ENCODE measurements around the gene FAM168A. TPM values are rescaled to one million over a fixed set of nuclear protein-coding genes. Genes with fewer than 3 reads are reported as not detected.

Gene FAM168A
- polyA plus RNA-seq, 1 donor (not counting 4 experiments of a cell fraction or from before 2014, with no cell fraction given), result 11.8 TPM

- H3K4me2 ChIP-seq (ENCODE audit: control insufficient read depth, extremely low read depth, insufficient read depth, low read depth, low read length), result no peak overlapping the region
- TF ChIP-seq EZH2 (IDR thresholded peaks at IDR 0.05; ENCODE audit: low read length) (no peak), CTCF (optimal IDR thresholded peaks at IDR 0.05 in 1 of 3, IDR thresholded peaks at IDR 0.05 in 1 of 3, conservative IDR thresholded peaks at IDR 0.05 in 1 of 3; ENCODE audit: extremely low read depth in 1 of 3, insufficient read depth in 2 of 3, low read length in 3 of 3) (no peak)
- peaks cover 9% of the 10 kb centered on the region for H3K79me2 ChIP-seq (ENCODE audit: control insufficient read depth, insufficient read depth, low read length)
- H3K27me3 ChIP-seq (ENCODE audit: control insufficient read depth, extremely low read depth, insufficient read depth, low read length), result no peaks in the 10 kb centered on the region
- FAIRE-seq (no peak), DNase-seq (ENCODE audit: low read depth, low spot score) (no peak)
- no peak overlapping the region for H3K9ac ChIP-seq (ENCODE audit: control insufficient read depth, extremely low read depth, insufficient read depth, low read length)
- peaks cover 29% of the 10 kb centered on the region in 2 experiments for H3K36me3 ChIP-seq (ENCODE audit: control insufficient read depth in 2 of 2, extremely low read depth in 1 of 2, insufficient read depth in 2 of 2, low read length in 2 of 2)
- H4K20me1 ChIP-seq (ENCODE audit: control insufficient read depth, extremely low read depth, insufficient read depth, low read length), result no peaks in the 10 kb centered on the region
- H3K4me3 ChIP-seq (ENCODE audit: control insufficient read depth in 2 of 3, extremely low read depth in 1 of 3, insufficient read depth in 2 of 3, low read depth in 1 of 3, low read length in 3 of 3), result no peak overlapping the region
- H2AFZ ChIP-seq (ENCODE audit: control insufficient read depth, low read length), result no peak overlapping the region
- H3K27ac ChIP-seq (ENCODE audit: control insufficient read depth, insufficient read depth, low read length), result no peak overlapping the region
- H3K9me3 ChIP-seq (ENCODE audit: control insufficient read depth, low read depth, low read length), result no peaks in the 10 kb centered on the region
- H3K9me1 ChIP-seq (ENCODE audit: control insufficient read depth, extremely low read depth, insufficient read depth, low read length), result peaks cover 5% of the 10 kb centered on the region
- dilution Hi-C loops (cut with MboI; ENCODE audit: extremely low pct_ligation_motif_present, low sequenced_read_pairs), result no loop called here
- H3K4me1 ChIP-seq (ENCODE audit: control insufficient read depth, extremely low read depth, insufficient read depth, low read length), result peaks cover 18% of the 10 kb centered on the region
Measured at GRCh38 chr11:73394416-73395296, 203.3 kb downstream of the FAM168A start.

GRCh38 chr11:73393479-73394415 lies 204.2 kb downstream of the FAM168A start:
- H3K79me2 ChIP-seq (ENCODE audit: control insufficient read depth, insufficient read depth, low read length), result peaks cover 14% of the 10 kb centered on the region
- H3K9ac ChIP-seq (ENCODE audit: control insufficient read depth, extremely low read depth, insufficient read depth, low read length), result no peak overlapping the region
- no peak overlapping the region for H3K4me2 ChIP-seq (ENCODE audit: control insufficient read depth, extremely low read depth, insufficient read depth, low read depth, low read length)
- H3K4me1 ChIP-seq (ENCODE audit: control insufficient read depth, extremely low read depth, insufficient read depth, low read length), result peaks cover 27% of the 10 kb centered on the region
- no peak overlapping the region for H2AFZ ChIP-seq (ENCODE audit: control insufficient read depth, low read length)
- dilution Hi-C loops (cut with MboI; ENCODE audit: extremely low pct_ligation_motif_present, low sequenced_read_pairs), result no loop called here
- no peaks in the 10 kb centered on the region for H3K27me3 ChIP-seq (ENCODE audit: control insufficient read depth, extremely low read depth, insufficient read depth, low read length)
- FAIRE-seq, result peak; percentile 71
- no peak overlapping the region for H3K27ac ChIP-seq (ENCODE audit: control insufficient read depth, insufficient read depth, low read length)
- no peaks in the 10 kb centered on the region for H4K20me1 ChIP-seq (ENCODE audit: control insufficient read depth, extremely low read depth, insufficient read depth, low read length)
- H3K9me1 ChIP-seq (ENCODE audit: control insufficient read depth, extremely low read depth, insufficient read depth, low read length), result peaks cover 8% of the 10 kb centered on the region
- no peaks in the 10 kb centered on the region for H3K9me3 ChIP-seq (ENCODE audit: control insufficient read depth, low read depth, low read length)
- TF ChIP-seq EZH2 (IDR thresholded peaks at IDR 0.05; ENCODE audit: low read length) (no peak), CTCF (optimal IDR thresholded peaks at IDR 0.05 in 1 of 3, IDR thresholded peaks at IDR 0.05 in 1 of 3, conservative IDR thresholded peaks at IDR 0.05 in 1 of 3; ENCODE audit: extremely low read depth in 1 of 3, insufficient read depth in 2 of 3, low read length in 3 of 3) (peak in 2 of 3 experiments; percentile 85 to 92)
- peaks cover 29% of the 10 kb centered on the region in 2 experiments for H3K36me3 ChIP-seq (ENCODE audit: control insufficient read depth in 2 of 2, extremely low read depth in 1 of 2, insufficient read depth in 2 of 2, low read length in 2 of 2)
- peak; percentile 66 for DNase-seq (ENCODE audit: low read depth, low spot score)
- H3K4me3 ChIP-seq (ENCODE audit: control insufficient read depth in 2 of 3, extremely low read depth in 1 of 3, insufficient read depth in 2 of 3, low read depth in 1 of 3, low read length in 3 of 3), result no peak overlapping the region

Measured in keratinocyte (primary cell).